Caco-2 (cell line): ENCODE measurements around the gene CIZ1. TPM values are rescaled to one million over a fixed set of nuclear protein-coding genes. Genes with fewer than 3 reads are reported as not detected.

Source experiments
- BruUV-seq: library from RNA; stranded (reverse); fragments of 400-500 nt; replicated peaks from 2 replicates; lab custom pipeline; 2021; lab: Mats Ljungman, UMichigan
- CTCF ChIA-PET: fragments of 300-600 bp; sonication (Branson Sonifier 250); formaldehyde crosslinking; loops from one replicate; lab custom pipeline; 2022; ENCODE audit warnings: antibody characterized with exemption; lab: Charles Lee
- POLR2A ChIA-PET: fragments of 300-600 bp; sonication (Branson Sonifier 250); formaldehyde crosslinking; loops from one replicate; lab custom pipeline; 2022; ENCODE audit warnings: antibody characterized with exemption; lab: Charles Lee
- DNase-seq, 2 experiments: peaks; one replicate each; pipeline versions ENCODE4 v3.0.0 to v3.0.0-alpha.2; 2020 to 2022
- H3K27me3 ChIP-seq: replicated peaks from 2 replicates; pipeline ENCODE4 v1.6.0; 2011; ENCODE audit warnings: low read length; ENCODE audit not compliant: control insufficient read depth, insufficient read depth
- H3K36me3 ChIP-seq: 2 replicates; pipeline ENCODE4 v1.5.1; 2011; ENCODE audit warnings: low read length; ENCODE audit not compliant: control insufficient read depth, insufficient read depth
- H3K4me1 ChIP-seq: fragments of 250-450 bp; sonication (Bioruptor Pico); 2 replicates; pipeline ENCODE4 v1.5.1; 2020; ENCODE audit warnings: mild to moderate bottlenecking
- H3K4me3 ChIP-seq: 2 replicates; pipeline ENCODE4 v1.5.1; 2011; ENCODE audit warnings: low read depth, mild to moderate bottlenecking, control low read depth, low read length
- H3K9me3 ChIP-seq: fragments of 250-450 bp; sonication (Bioruptor Pico); 2 replicates; pipeline ENCODE4 v1.5.1; 2020; ENCODE audit warnings: mild to moderate bottlenecking, moderate library complexity
- H3K27ac Mint-ChIP-seq: one replicate; pipeline ENCODE4 v1.8.0; 2022; ENCODE audit warnings: mixed read lengths; ENCODE audit not compliant: unreplicated experiment
- H3K27me3 Mint-ChIP-seq: one replicate; pipeline ENCODE4 v1.8.0; 2022; ENCODE audit warnings: mixed read lengths; ENCODE audit not compliant: insufficient read depth, unreplicated experiment
- H3K36me3 Mint-ChIP-seq: one replicate; pipeline ENCODE4 v1.8.0; 2022; ENCODE audit warnings: mild to moderate bottlenecking, mixed read lengths; ENCODE audit not compliant: insufficient read depth, unreplicated experiment
- H3K4me1 Mint-ChIP-seq: one replicate; pipeline ENCODE4 v1.8.0; 2022; ENCODE audit warnings: low read depth, mixed read lengths; ENCODE audit not compliant: unreplicated experiment
- H3K4me3 Mint-ChIP-seq: one replicate; pipeline ENCODE4 v1.8.0; 2022; ENCODE audit warnings: mild to moderate bottlenecking, moderate library complexity, mixed read lengths; ENCODE audit not compliant: unreplicated experiment
- H3K9me3 Mint-ChIP-seq: one replicate; pipeline ENCODE4 v1.8.0; 2022; ENCODE audit warnings: mixed read lengths; ENCODE audit not compliant: unreplicated experiment
- CTCF ChIP-seq, 2 experiments: fragments of 200-600 bp in 1 of 2; IDR thresholded peaks; 1 replicate in 1 of 2; 2 replicates in 1 of 2; pipeline versions ENCODE4 v1.5.1 to v1.8.0; 2011 to 2022; ENCODE audit warnings: antibody characterized with exemption in 1 of 2, control low read depth in 1 of 2, inconsistent platforms in 1 of 2, low read depth in 1 of 2, low read length in 1 of 2, mild to moderate bottlenecking in 1 of 2, moderate library complexity in 1 of 2; ENCODE audit not compliant: insufficient read depth in 1 of 2, severe bottlenecking in 1 of 2, unreplicated experiment in 1 of 2
- intact Hi-C: fragments of 100-400 bp; cut with micrococcal nuclease; formaldehyde crosslinking; loops from one replicate; pipeline ENCODE4 v1.10.0; 2022; ENCODE audit not compliant: unreplicated experiment
- total RNA-seq: library from RNA; stranded (reverse); gene quantifications from 2 replicates; pipeline ENCODE4 v1.2.3, GENCODE V29; 2022

The CIZ1 gene
- total RNA-seq, 1 experiment from 2014 or later, result 187 TPM

GRCh38 chr9:128215491-128216409, 24.4 kb upstream of the CIZ1 start:
- Histone ChIP-seq H3K36me3 (no peaks in the 10 kb centered on the region), H3K4me3 (no peak overlapping the region), H3K4me1 (peaks cover 15% of the 10 kb centered on the region), H3K9me3 (no peaks in the 10 kb centered on the region), H3K27me3 (no peaks in the 10 kb centered on the region)
- H3K4me3 Mint-ChIP-seq, result no peak overlapping the region
- intact Hi-C loops, result no loop called here
- no peaks in the 10 kb centered on the region for H3K9me3 Mint-ChIP-seq
- no peak for TF ChIP-seq CTCF (IDR thresholded peaks at IDR 0.05; ENCODE audit: insufficient read depth in 1 of 2, low read depth in 1 of 2, low read length in 1 of 2, severe bottlenecking in 1 of 2, unreplicated experiment in 1 of 2)
- ChIA-PET CTCF (no interaction called here), POLR2A (interaction anchor here (0.6 kb wide), 1 partner anchor 17 kb away, joined by 5 read pairs; no protein-coding TSS in a partner anchor)
- peaks cover 20% of the 10 kb centered on the region for H3K4me1 Mint-ChIP-seq
- DNase-seq, result no peak
- H3K27ac Mint-ChIP-seq, result no peak overlapping the region
- H3K36me3 Mint-ChIP-seq, result peaks cover 6% of the 10 kb centered on the region
- no TSS peak for BruUV-seq
- H3K27me3 Mint-ChIP-seq, result peaks cover under 1% of the 10 kb centered on the region

- H3K27me3 ChIP-seq, result no peaks in the 10 kb centered on the region
- H3K4me3 Mint-ChIP-seq, result no peak overlapping the region
- no peaks in the 10 kb centered on the region for H3K9me3 Mint-ChIP-seq
- H3K9me3 ChIP-seq, result no peaks in the 10 kb centered on the region
- no peaks in the 10 kb centered on the region for H3K27me3 Mint-ChIP-seq
- CTCF ChIA-PET, result no interaction called here
- no peaks in the 10 kb centered on the region for H3K36me3 ChIP-seq
- POLR2A ChIA-PET, result interaction anchor here (0.6 kb wide), 1 partner anchor 16 kb away, joined by 5 read pairs; no protein-coding TSS in a partner anchor
- H3K4me3 ChIP-seq, result no peak overlapping the region
- peaks cover 15% of the 10 kb centered on the region for H3K4me1 ChIP-seq
- no TSS peak for BruUV-seq
- DNase-seq, result no peak
- TF ChIP-seq CTCF (IDR thresholded peaks at IDR 0.05; ENCODE audit: insufficient read depth in 1 of 2, low read depth in 1 of 2, low read length in 1 of 2, severe bottlenecking in 1 of 2, unreplicated experiment in 1 of 2), result no peak
- peaks cover 6% of the 10 kb centered on the region for H3K36me3 Mint-ChIP-seq
- H3K4me1 Mint-ChIP-seq, result peaks cover 20% of the 10 kb centered on the region
- no peak overlapping the region for H3K27ac Mint-ChIP-seq
- intact Hi-C loops, result no loop called here
These were observed 23.5 kb upstream of the CIZ1 start for GRCh38 chr9:128214571-128215490.
